ENCODE measurements around the gene EIF3L.

GRCh38 chr22:37805810-37806277, 43.4 kb upstream of the EIF3L start:
- TF ChIP-seq POLR2AphosphoS5 (IDR thresholded peaks at IDR 0.05; ENCODE audit: low read depth, low read length) = no peak
- TF ChIP-seq POLR2A (IDR thresholded peaks at IDR 0.05; ENCODE audit: low read depth, low read length) = no peak
- TF ChIP-seq TAF1 (IDR thresholded peaks at IDR 0.05; ENCODE audit: low read depth, low read length) = no peak
- no peak for TF ChIP-seq PAX5 (IDR thresholded peaks at IDR 0.05; ENCODE audit: insufficient read depth, low read length, severe bottlenecking)
